Ishikawa (cell line): ENCODE measurements around the gene SETD1B.

ENCODE experiments used
- CEBPB ChIP-seq: IDR thresholded peaks from 2 replicates; pipeline ENCODE4 v1.6.1; 2012
- CREB1 ChIP-seq: IDR thresholded peaks from 2 replicates; pipeline ENCODE4 v1.6.1; 2012; ENCODE audit warnings: low read depth
- EGR1 ChIP-seq: IDR thresholded peaks from 2 replicates; pipeline ENCODE4 v1.6.1; 2012
- EP300 ChIP-seq: IDR thresholded peaks from 2 replicates; pipeline ENCODE4 v1.6.1; 2012; ENCODE audit warnings: borderline replicate concordance
- FOXM1 ChIP-seq: IDR thresholded peaks from 2 replicates; pipeline ENCODE4 v1.6.1; 2012; ENCODE audit warnings: low read depth, borderline replicate concordance
- MAX ChIP-seq: IDR thresholded peaks from 2 replicates; pipeline ENCODE4 v1.6.1; 2012
- NFIC ChIP-seq: IDR thresholded peaks from 2 replicates; pipeline ENCODE4 v1.6.1; 2012
- RAD21 ChIP-seq: IDR thresholded peaks from 2 replicates; pipeline ENCODE4 v1.6.1; 2012; ENCODE audit warnings: low read depth
- REST ChIP-seq: IDR thresholded peaks from 2 replicates; pipeline ENCODE4 v1.6.1; 2012; ENCODE audit warnings: low read depth, mild to moderate bottlenecking
- TAF1 ChIP-seq: IDR thresholded peaks from 2 replicates; pipeline ENCODE4 v1.6.1; 2012; ENCODE audit warnings: low read depth, mild to moderate bottlenecking
- TCF12 ChIP-seq: IDR thresholded peaks from 2 replicates; pipeline ENCODE4 v1.6.1; 2012; ENCODE audit warnings: low read depth
- TEAD4 ChIP-seq: IDR thresholded peaks from 2 replicates; pipeline ENCODE4 v1.6.1; 2012
- USF1 ChIP-seq: IDR thresholded peaks from 2 replicates; pipeline ENCODE4 v1.6.1; 2012
- YY1 ChIP-seq: IDR thresholded peaks from 2 replicates; pipeline ENCODE4 v1.6.1; 2012; ENCODE audit warnings: low read depth
- ZBTB7A ChIP-seq: IDR thresholded peaks from 2 replicates; pipeline ENCODE4 v1.6.1; 2012; ENCODE audit warnings: low read depth

Gene SETD1B

GRCh38 chr12:121802843-121803698 lies 738 bp upstream of the SETD1B start:
- TF ChIP-seq YY1: peak; percentile 84
- TF ChIP-seq NFIC: no peak
- peak; percentile 27; the same call in 1 of the 2 replicates for TF ChIP-seq FOXM1
- no peak; the same call in none of the 2 replicates for TF ChIP-seq MAX
- TF ChIP-seq CREB1: no peak
- TF ChIP-seq RAD21: no peak
- TF ChIP-seq TCF12: peak; percentile 52; the same call in 1 of the 2 replicates
- no peak for TF ChIP-seq EP300
- TF ChIP-seq ZBTB7A: peak; percentile 94
- TF ChIP-seq EGR1: no peak
- no peak for TF ChIP-seq REST
- TF ChIP-seq TEAD4: peak; percentile 50; the same call in 1 of the 2 replicates
- peak; percentile 80 for TF ChIP-seq TAF1
- 0 out of 2 replicates have a peak, but pooled peaks have one; percentile 14 for TF ChIP-seq USF1
- no peak for TF ChIP-seq CEBPB

GRCh38 chr12:121804417-121805111 lies 755 bp downstream of the SETD1B start:
- TF ChIP-seq MAX (no peak), CREB1 (no peak), YY1 (no peak), ZBTB7A (peak; percentile 71)

GRCh38 chr12:121805171-121806008 lies 1.6 kb downstream of the SETD1B start:
- TF ChIP-seq FOXM1: no peak
- TF ChIP-seq CEBPB: no peak
- no peak for TF ChIP-seq TCF12
- TF ChIP-seq EGR1: no peak
- TF ChIP-seq CREB1: no peak
- TF ChIP-seq TEAD4: no peak
- no peak; the same call in 1 of the 2 replicates for TF ChIP-seq ZBTB7A
- TF ChIP-seq RAD21: no peak
- TF ChIP-seq MAX: no peak

- TF ChIP-seq ZBTB7A (no peak), CREB1 (no peak), TAF1 (no peak), RAD21 (no peak), FOXM1 (no peak), USF1 (no peak), NFIC (no peak)
Measured at GRCh38 chr12:121806009-121806545, 2.3 kb downstream of the SETD1B start.

- TF ChIP-seq TCF12 (no peak), TAF1 (no peak), USF1 (no peak), TEAD4 (no peak), YY1 (no peak), FOXM1 (no peak), CEBPB (no peak), REST (no peak), EP300 (no peak), CREB1 (no peak), EGR1 (no peak), MAX (no peak), RAD21 (no peak), ZBTB7A (no peak)
Measured at GRCh38 chr12:121806546-121807423, 3.0 kb downstream of the SETD1B start.
